ENCODE data around the gene RAB7B. TPM values are rescaled to one million over a fixed set of nuclear protein-coding genes. Genes with fewer than 3 reads are reported as not detected.

Gene RAB7B
- total and polyA plus RNA-seq, 4 donors: 0.08 to 0.89 (median 0.20) TPM; not detected in 1

- Histone ChIP-seq H3K9me3 (ENCODE audit: control insufficient read depth in 4 of 4, low read length in 3 of 4) (no peaks in the 10 kb centered on the region), H3K4me1 (ENCODE audit: control insufficient read depth in 4 of 4, insufficient read depth in 4 of 4, low read length in 3 of 4) (peaks cover 0 to 28% (median 19%) of the 10 kb centered on the region in 4 donors), H3K4me3 (ENCODE audit: low read depth in 1 of 3, low read length in 3 of 3) (no peak overlapping the region), H3K27me3 (ENCODE audit: control insufficient read depth in 4 of 4, insufficient read depth in 4 of 4, low read length in 3 of 4) (no peaks in the 10 kb centered on the region), H3K36me3 (ENCODE audit: control insufficient read depth in 4 of 4, insufficient read depth in 3 of 4, low read depth in 1 of 4, low read length in 3 of 4) (no peaks in the 10 kb centered on the region), H3K9ac (ENCODE audit: low read depth in 1 of 2, low read length in 2 of 2) (no peak overlapping the region), H3K27ac (ENCODE audit: low read depth in 1 of 2, low read length in 2 of 2) (no peak overlapping the region)
- no peak for DNase-seq (ENCODE audit: low spot score)
- 88% methylated on average over 3 of the region's 3 CpGs for WGBS
- TF ChIP-seq SP1 (IDR thresholded peaks at IDR 0.05) (no peak), JUND (IDR thresholded peaks at IDR 0.05) (no peak), EGR1 (IDR thresholded peaks at IDR 0.05; ENCODE audit: low read depth in 2 of 2) (no peak), RAD21 (IDR thresholded peaks at IDR 0.05) (no peak), NR2F2 (IDR thresholded peaks at IDR 0.05) (no peak), REST (IDR thresholded peaks at IDR 0.05) (no peak), FOXA2 (IDR thresholded peaks at IDR 0.05) (no peak)
- TF ChIP-seq, protein P1, sequence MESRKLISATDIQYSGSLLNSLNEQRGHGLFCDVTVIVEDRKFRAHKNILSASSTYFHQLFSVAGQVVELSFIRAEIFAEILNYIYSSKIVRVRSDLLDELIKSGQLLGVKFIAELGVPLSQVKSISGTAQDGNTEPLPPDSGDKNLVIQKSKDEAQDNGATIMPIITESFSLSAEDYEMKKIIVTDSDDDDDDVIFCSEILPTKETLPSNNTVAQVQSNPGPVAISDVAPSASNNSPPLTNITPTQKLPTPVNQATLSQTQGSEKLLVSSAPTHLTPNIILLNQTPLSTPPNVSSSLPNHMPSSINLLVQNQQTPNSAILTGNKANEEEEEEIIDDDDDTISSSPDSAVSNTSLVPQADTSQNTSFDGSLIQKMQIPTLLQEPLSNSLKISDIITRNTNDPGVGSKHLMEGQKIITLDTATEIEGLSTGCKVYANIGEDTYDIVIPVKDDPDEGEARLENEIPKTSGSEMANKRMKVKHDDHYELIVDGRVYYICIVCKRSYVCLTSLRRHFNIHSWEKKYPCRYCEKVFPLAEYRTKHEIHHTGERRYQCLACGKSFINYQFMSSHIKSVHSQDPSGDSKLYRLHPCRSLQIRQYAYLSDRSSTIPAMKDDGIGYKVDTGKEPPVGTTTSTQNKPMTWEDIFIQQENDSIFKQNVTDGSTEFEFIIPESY (IDR thresholded peaks at IDR 0.05): no peak
- TF ChIP-seq, protein P2, sequence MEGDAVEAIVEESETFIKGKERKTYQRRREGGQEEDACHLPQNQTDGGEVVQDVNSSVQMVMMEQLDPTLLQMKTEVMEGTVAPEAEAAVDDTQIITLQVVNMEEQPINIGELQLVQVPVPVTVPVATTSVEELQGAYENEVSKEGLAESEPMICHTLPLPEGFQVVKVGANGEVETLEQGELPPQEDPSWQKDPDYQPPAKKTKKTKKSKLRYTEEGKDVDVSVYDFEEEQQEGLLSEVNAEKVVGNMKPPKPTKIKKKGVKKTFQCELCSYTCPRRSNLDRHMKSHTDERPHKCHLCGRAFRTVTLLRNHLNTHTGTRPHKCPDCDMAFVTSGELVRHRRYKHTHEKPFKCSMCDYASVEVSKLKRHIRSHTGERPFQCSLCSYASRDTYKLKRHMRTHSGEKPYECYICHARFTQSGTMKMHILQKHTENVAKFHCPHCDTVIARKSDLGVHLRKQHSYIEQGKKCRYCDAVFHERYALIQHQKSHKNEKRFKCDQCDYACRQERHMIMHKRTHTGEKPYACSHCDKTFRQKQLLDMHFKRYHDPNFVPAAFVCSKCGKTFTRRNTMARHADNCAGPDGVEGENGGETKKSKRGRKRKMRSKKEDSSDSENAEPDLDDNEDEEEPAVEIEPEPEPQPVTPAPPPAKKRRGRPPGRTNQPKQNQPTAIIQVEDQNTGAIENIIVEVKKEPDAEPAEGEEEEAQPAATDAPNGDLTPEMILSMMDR (IDR thresholded peaks at IDR 0.05; ENCODE audit: low read depth, low read length, missing input control): no peak
Observed at GRCh38 chr1:206049919-206050600, 46.9 kb upstream of the RAB7B start.

DNA sequence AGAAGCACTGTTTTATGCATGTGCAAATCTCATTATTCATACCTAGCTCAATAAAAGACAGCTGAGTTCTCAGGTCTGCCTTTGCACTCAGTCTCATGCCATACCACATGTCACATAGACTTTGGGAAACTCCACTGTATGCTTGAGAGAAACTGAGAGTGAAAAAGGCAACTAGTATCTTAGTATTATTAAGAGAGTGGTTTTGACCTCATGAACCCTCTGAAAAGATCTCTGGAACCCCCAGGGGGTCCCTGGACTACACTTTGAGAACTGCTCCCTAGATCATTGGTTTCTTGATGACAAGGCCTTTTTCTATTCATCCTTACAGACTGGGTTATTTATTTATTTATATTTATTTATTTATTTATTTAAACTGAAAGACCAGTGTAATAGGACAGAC lies 46.1 kb upstream of the RAB7B start:
- Histone ChIP-seq H3K9ac (ENCODE audit: low read depth in 1 of 2, low read length in 2 of 2) (no peak overlapping the region), H3K36me3 (ENCODE audit: control insufficient read depth in 4 of 4, insufficient read depth in 3 of 4, low read depth in 1 of 4, low read length in 3 of 4) (no peaks in the 10 kb centered on the region), H3K27ac (ENCODE audit: low read depth in 1 of 2, low read length in 2 of 2) (no peak overlapping the region), H3K9me3 (ENCODE audit: control insufficient read depth in 4 of 4, low read length in 3 of 4) (no peaks in the 10 kb centered on the region), H3K4me3 (ENCODE audit: low read depth in 1 of 3, low read length in 3 of 3) (no peak overlapping the region), H3K27me3 (ENCODE audit: control insufficient read depth in 4 of 4, insufficient read depth in 4 of 4, low read length in 3 of 4) (no peaks in the 10 kb centered on the region), H3K4me1 (ENCODE audit: control insufficient read depth in 4 of 4, insufficient read depth in 4 of 4, low read length in 3 of 4) (peaks cover 0 to 24% (median 16%) of the 10 kb centered on the region in 4 donors)
- no peak for DNase-seq (ENCODE audit: low spot score)
- TF ChIP-seq HNF4G (IDR thresholded peaks at IDR 0.05) (no peak), HNF4A (conservative IDR thresholded peaks at IDR 0.05) (no peak), JUND (IDR thresholded peaks at IDR 0.05) (no peak), MAX (IDR thresholded peaks at IDR 0.05) (no peak), EGR1 (IDR thresholded peaks at IDR 0.05; ENCODE audit: low read depth in 2 of 2) (no peak)
- TF ChIP-seq, protein P2 (IDR thresholded peaks at IDR 0.05; ENCODE audit: low read depth, low read length, missing input control): no peak
- TF ChIP-seq, protein P1 (IDR thresholded peaks at IDR 0.05): no peak
